Sciatic nerve (tissue), 2 donors: ENCODE data around the gene MYZAP. TPM values are rescaled to one million over a fixed set of nuclear protein-coding genes. Genes with fewer than 3 reads are reported as not detected.
"Not testable (repeated sequence)": the region's sequence is repeated elsewhere in the genome, so short reads cannot be mapped to it uniquely, and the experiment has no call there.

Experiments
- ATAC-seq: fragments of 200-7000 bp; cut with Tn5 transposase; one replicate; pipeline ENCODE4 v1.9.1; 2020; ENCODE audit warnings: mild to moderate bottlenecking, moderate library complexity
- DNase-seq: peaks from one replicate; pipeline ENCODE4 v3.0.0-alpha.2; 2020; ENCODE audit warnings: low spot score
- intact Hi-C: fragments of 100-400 bp; cut with DNase I; formaldehyde crosslinking; loops from one replicate; pipeline ENCODE4 v1.14.2; 2022
- total RNA-seq: library from RNA; stranded (reverse); fragmentation: NEBNext Ultra II Directional; extraction: Animal tissue kit (Norgen Biotek cat#: 25700); gene quantifications from one replicate; pipeline ENCODE4 v1.2.1, GENCODE V29; 2021
- donor health status: DM: no; HTN: no; CAD: no.
- donor health status: DM: no; HTN: no; CAD: no.

Gene MYZAP
- total RNA-seq, 1 donor from 2014 or later = 3.7 TPM

DNA sequence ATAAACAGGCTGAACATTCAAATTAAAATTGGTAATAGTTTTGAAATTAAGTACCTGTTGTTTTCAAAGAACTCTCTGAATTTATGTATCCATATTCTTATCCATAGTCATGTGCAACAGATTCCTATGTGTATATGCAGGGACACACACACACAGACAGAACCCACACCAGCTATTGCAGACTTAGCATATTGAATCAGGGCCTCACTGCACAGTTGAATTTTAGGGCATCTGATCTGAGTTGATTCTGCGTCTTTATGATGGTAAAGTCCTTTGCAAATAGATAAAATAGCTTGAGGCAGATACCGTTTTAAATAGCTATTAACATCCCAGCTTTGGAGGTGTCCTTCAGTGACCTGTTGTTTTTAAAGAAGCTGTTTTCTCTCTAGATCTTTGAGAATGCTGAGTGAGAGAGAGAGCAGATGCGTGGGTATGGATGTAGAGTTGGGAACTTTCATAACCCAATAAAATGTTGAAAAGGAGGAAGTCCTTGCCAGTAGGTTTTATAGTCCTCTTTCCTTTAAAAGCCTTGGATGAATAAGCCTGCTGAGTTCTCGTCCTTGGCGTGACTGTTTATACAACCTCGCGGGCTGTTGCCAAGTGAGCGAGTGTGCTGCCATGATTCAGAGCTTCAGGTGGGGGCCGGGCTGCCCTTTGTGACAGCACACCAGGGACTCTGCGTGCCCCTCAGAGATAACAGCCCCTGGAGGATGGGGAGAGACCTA lies 18.3 kb downstream of the MYZAP start:
- ATAC-seq (no peak), DNase-seq (no peak)
- intact Hi-C loops = no loop called here

DNA sequence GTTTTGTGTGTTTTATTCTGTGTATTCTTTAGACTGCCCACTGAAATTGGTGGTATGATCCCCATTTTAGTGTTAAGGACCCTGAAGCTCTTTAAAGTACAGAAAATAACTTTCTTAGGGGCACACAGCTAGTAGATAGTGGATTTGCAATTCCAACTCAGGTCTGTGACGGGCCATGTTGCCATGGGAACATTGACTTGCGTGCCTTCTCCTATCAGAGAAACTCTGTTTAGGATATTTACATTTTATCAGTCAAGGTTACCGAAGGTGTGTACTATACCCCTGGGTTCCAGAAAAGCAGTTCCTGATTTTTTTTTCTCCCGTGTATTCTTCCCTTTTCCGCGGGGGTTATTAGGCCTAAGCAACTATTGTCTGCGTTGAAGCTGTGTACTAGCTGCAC lies 19.4 kb downstream of the MYZAP start:
- DNase-seq (no peak), ATAC-seq (no peak)
- intact Hi-C loops = no loop called here

DNA sequence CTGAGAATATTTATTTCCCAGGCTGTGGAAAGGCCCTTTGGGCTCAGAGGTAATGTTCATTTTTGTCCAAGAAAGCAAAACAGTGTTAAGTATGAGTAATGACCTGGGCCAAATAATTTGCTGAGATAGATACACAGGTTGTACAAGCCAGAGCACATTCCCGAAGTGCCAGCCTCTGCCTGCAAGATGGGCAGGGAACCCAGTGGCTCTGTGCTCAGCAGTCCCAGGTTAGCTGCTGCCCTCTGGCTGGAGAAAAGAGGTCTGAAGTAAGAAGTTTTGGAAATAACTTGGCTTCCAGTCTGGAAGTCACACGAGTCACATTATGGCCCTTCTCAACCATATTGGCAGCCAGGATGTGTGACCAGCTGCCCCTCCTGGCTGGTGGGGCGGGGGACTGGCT lies 20.2 kb downstream of the MYZAP start:
- ATAC-seq (peak; percentile 65), DNase-seq (no peak)
- intact Hi-C loops = no loop called here

DNA sequence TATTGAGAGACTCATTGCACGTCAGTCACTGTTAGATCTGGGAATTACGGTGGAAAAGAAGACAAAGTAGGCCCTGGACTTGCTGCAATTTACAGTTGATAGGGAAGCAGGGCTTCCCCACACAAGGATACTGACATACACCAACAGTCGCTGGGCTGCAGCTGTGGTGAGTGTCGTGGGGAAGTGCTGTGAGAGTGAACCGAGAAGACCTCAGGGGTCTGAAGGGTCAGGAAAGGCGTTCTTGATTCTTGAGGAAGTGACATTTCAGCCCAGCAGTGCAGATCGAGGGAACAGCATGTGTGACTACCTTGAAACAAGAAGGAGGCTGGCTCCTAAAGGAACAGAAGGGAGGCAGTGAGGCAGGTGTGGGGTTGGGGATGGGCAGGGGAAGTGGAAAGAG lies 22.5 kb downstream of the MYZAP start:
- no peak for DNase-seq
- ATAC-seq = no peak
- intact Hi-C loops = no loop called here

DNA sequence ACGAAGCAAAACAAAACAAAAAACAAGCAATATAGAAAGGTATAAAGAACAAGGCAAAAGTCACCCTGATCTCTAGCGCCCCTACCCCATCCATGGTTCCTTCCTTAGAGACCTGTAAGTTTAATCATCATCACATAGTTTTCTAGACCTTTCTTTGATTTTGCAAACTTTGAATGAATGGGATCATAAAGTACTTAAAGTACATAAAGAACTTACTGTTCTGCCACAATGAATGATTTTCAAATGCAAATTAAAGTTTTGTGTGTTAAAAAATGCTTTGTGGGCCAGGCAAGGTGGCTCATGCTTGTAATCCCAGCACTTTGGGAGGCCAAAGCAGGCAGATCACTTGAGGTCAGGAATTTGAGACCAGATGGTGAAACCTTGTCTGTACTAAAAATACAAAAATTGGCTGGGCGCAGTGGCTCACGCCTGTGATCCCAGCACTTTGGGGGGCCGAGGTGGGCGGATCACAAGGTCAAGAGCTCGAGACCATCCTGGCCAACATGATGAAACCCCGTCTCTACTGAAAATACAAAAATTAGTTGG lies 24.3 kb downstream of the MYZAP start:
- intact Hi-C loops, DNase-seq, ATAC-seq: not testable (repeated sequence)

DNA sequence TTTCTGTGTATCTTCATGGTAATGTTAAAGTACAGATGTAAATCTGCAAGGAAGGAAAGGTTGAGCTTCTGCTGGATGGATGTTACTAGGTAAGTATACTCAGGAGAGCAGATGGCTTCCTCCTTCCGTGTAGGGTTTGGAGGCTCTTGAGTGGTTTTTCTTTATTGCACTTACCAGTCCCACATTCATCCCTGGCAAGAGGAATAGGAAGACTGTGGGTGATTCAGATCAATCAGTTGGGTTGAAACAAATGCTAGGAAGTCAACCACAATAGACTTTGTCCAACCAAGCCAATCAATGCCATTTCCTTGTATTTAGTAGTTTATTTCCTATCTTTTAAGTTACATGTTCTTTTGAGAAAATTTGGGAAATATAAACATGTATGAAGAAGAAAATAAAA lies 26.6 kb downstream of the MYZAP start:
- ATAC-seq = no peak
- intact Hi-C loops = no loop called here
- no peak for DNase-seq

- ATAC-seq (peak; percentile 74), DNase-seq (no peak)
- intact Hi-C loops = no loop called here
These were observed 28.0 kb downstream of the MYZAP start for GRCh38 chr15:57619746-57620145.

GRCh38 chr15:57624730-57625129 lies 33.0 kb downstream of the MYZAP start:
- no peak for ATAC-seq
- intact Hi-C loops = no loop called here

DNA sequence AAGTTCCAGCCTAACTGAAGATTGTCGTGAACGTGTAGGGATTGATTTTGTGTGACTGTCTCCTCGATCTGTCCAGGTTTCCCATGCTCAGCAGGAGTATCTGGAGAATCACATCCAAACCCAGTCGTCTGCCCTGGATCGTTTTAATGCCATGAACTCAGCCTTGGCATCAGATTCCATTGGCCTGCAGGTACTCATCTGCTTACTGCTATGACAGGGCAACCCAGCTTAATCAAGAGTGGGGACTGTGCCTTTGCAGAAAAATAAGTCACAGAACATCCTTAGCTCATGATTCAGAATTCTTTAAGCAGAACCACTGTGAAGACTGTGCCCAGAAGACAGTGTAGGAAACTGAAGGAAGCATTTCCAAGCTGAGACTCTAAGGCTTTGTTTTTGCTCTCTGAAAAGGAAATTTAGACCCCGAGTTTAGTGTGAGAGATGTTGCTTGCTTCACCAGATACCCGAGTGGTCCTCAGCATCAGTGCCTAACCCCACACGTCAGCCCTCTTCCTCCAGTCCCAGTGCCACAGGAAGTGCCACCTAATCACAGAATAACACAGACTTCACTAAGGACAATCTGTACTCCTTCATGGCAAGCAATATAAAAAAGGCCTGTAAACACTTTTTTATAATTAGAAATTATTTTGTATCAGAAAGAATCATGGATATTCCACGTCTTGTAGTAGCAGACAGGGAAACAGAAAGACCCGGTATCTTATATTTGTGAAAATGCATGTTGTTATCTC lies 34.2 kb downstream of the MYZAP start:
- intact Hi-C loops = no loop called here
- ATAC-seq (no peak), DNase-seq (no peak)

More at GRCh38 chr15:57624730-57625129, 33.0 kb downstream of the MYZAP start:
- DNase-seq = no peak

DNA sequence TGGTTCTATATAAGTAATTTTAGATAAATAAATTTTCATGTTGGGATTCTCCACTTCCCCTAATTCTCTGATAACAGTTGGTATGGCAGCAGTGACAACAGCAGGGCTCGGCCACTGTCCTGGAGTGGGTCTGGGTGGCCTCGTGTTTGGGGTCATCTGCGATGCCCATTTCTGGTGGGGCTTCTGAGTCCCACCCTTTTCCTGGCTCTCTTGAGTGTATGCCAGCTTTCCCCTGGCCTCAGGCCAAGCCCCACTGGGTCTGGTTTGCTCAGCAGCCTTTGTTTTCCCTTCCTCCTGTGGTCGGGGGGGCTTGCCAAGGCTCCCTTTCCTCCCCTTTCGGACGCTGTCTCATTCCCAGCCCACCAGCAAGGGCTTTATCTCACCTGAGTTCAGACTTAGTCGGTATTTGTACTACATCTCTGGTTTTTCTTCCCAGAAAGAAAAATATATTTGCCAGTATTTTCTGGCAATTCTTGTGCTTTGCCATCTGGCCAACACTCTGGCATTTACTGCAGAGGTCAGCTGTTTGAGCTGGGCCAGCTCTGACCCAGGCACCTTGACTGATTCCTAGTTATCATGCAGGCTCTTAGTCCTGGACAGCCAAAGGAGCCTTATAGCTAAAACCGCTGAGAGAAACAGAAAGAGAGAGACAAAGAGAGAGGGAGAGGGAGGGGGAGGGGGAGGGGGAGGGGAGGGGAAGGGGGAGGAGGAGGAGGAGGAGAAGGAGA lies 35.2 kb downstream of the MYZAP start:
- ATAC-seq (no peak), DNase-seq (no peak)
- intact Hi-C loops = no loop called here

DNA sequence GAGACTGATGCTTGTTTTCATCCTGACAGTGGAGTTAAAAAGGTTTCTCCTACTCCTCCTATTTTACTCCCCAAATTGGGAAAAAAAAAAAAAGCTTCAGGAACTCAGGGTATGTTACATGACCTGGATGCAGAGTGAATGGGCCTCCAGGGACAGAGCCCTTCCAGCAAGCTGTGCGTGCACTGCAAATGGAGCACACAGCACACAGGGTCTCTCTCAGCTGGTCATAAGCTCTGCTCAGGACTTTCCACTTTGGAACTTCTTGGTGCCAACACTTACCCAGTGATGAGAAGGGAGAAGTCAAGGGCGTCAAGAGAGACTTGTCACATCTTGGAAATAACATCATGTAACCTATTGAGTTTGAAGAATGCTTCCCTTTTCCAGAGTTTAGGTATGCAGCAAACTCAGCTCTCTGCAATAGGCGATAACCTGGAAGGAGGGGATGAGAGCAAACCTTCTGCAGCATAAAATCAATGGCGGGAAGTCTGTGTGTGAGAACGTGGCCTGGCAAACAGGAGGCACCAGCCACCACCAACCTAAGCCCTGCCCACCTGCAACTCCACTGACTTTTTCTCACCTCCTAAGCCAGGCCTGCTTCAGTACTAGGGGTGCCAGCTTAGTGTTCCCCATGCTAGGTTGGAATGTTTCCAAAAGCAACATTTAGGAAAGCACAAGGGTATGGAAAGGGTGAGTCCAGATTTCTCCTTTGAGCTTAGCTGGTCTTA lies 39.8 kb downstream of the MYZAP start:
- ATAC-seq (no peak), DNase-seq (no peak)
- intact Hi-C loops = no loop called here

DNA sequence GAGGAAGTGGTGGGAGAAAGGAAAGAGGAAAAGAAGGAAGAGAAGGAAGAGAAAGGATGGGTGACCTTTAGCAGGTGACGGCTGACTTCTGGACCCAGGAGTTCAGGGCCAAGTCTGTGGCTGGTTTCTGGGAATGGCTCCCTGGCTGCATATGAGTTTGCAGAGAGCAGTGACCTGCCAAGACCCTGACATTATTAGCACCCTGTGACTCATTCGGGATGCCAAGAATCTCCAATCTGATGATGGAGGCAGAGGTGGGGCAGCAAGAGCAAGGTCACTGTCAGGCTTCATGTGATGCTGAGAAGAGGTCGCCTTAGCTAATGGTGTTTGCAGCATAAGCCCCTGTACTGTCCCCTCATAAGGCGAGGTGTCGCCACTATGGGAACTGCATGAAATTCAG lies 42.6 kb downstream of the MYZAP start:
- ATAC-seq (no peak), DNase-seq (no peak)
- intact Hi-C loops = no loop called here

- intact Hi-C loops = no loop called here
- no peak for DNase-seq
- peak; percentile 48 for ATAC-seq
These were observed 43.7 kb downstream of the MYZAP start for GRCh38 chr15:57635300-57635909.

DNA sequence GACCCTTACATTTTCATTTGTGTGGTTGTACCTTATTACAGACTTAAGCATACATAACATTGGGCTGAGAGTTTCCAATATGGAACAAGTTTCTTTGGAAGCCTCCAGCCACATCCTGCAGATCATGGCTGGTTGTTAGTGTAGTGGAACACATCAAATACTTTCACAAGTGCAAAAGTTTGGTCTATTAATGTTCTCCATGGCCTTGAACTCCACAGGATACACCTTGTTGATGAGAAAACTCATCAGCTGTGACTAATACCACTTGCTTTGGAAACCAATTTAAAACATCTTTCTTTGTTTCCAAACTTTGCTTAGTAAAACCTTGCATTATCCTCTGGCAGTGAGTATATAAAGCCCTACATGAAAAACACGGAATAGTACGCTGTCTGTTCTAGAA lies 46.1 kb downstream of the MYZAP start:
- no peak for DNase-seq
- no peak for ATAC-seq
- intact Hi-C loops = no loop called here

DNA sequence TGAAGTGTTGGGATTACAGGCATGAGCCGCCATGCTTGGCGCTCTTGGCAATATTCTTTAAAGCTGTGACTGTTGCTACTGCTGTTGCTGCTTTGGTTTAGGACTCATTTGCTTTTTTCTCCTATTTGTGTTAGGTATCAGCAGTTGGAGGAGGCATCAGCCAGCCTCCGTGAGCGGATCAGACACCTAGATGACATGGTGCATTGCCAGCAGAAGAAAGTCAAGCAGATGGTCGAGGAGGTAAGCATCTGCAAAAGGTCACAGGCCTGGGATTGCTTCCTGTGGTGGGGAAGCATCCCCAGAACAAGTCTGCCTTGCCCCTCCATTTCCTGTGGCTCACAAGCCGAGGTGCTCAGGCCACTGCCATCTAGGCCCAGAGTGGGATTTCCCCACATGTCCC lies 47.6 kb downstream of the MYZAP start:
- ATAC-seq (no peak), DNase-seq (no peak)
- intact Hi-C loops = no loop called here

GRCh38 chr15:57640930-57641682 lies 49.4 kb downstream of the MYZAP start:
- intact Hi-C loops = no loop called here
- ATAC-seq (no peak), DNase-seq (no peak)

GRCh38 chr15:57643826-57644225 lies 52.1 kb downstream of the MYZAP start:
- DNase-seq = no peak
- intact Hi-C loops = no loop called here
- ATAC-seq = no peak

DNA sequence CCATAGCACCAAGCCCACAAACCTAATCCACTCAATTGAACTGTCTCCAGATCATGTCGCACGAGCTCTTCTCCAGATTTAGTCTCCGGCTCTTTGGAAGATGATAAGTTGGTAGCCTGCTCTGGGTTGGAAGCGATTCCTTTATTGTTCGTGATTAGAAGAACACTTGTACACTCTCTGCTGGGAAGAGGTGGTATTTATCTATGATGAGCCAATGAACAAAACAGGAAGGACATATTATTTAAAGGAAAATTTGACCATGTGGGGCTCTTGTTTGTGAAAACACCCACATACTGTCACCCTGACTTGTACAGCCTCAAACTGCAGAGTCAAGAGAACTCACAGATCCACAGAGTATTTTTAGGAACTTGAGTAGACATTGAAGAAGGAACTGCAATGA lies 54.4 kb downstream of the MYZAP start:
- ATAC-seq = no peak
- intact Hi-C loops = no loop called here
- no peak for DNase-seq
